GM12878 (cell line): ENCODE data around the gene IL1RAPL1. TPM values are rescaled to one million over a fixed set of nuclear protein-coding genes. Genes with fewer than 3 reads are reported as not detected.

Experiments used
- FOS ChIP-seq: IDR thresholded peaks from 3 replicates; pipeline ENCODE4 v1.6.1; 2011; ENCODE audit warnings: borderline replicate concordance; ENCODE audit not compliant: insufficient read length; ENCODE audit errors: extremely low read depth
- MYB ChIP-seq: fragments of 150-350 bp; IDR thresholded peaks from 2 replicates; pipeline ENCODE4 v1.6.1; 2014; ENCODE audit warnings: mild to moderate bottlenecking, low read depth, low read length, borderline replicate concordance
- NBN ChIP-seq: fragments of 450-650 bp; IDR thresholded peaks from 2 replicates; pipeline ENCODE4 v1.6.1; 2016
- SUPT20H ChIP-seq: IDR thresholded peaks from 2 replicates; pipeline ENCODE4 v1.6.1; 2011; ENCODE audit warnings: low read depth, mild to moderate bottlenecking, low read length, moderate library complexity, borderline replicate concordance; ENCODE audit not compliant: control insufficient read depth
- USF2 ChIP-seq: IDR thresholded peaks from 2 replicates; pipeline ENCODE4 v1.6.1; 2011; ENCODE audit warnings: low read depth, low read length, improper control_type of control experiment, borderline replicate concordance
- polyA plus RNA-seq, 11 experiments: library from polyadenylated mRNA; depleted of rRNA in 4 of 11; unstranded in 6 of 11; stranded (reverse) in 5 of 11; fragments of >200 nt; fragmentation: Nextera tagmentation in 4 of 11; fragmentation: Illumina TruSeq in 1 of 11; extraction: Ambion mirVana in 4 of 11; extraction: Trizol in 1 of 11; gene quantifications; 1 replicate in 1 of 11; 2 replicates in 10 of 11; pipeline versions ENCODE4 v1.2.1 to v1.2.3, GENCODE V29; 2011 to 2016; ENCODE audit warnings: inconsistent platforms in 2 of 11, missing spikeins in 2 of 11, low read depth in 1 of 11
- total RNA-seq, 4 experiments: library from RNA; depleted of rRNA in 3 of 4; stranded (reverse); fragments of >200 nt in 3 of 4; fragmentation: Illumina TruSeq in 1 of 4; extraction: Trizol in 1 of 4; gene quantifications; 2 replicates each; pipeline versions ENCODE4 v1.2.1 to v1.2.3, GENCODE V29; 2013 to 2021
- TF ChIP-seq, protein P1 (sequence below): IDR thresholded peaks from 2 replicates; pipeline ENCODE4 v1.6.1; 2012; ENCODE audit warnings: improper control_type of control experiment, low read depth, low read length; ENCODE audit not compliant: insufficient replicate concordance
- TF ChIP-seq, protein P2 (sequence below): fragments of 450-650 bp; IDR thresholded peaks from 2 replicates; pipeline ENCODE4 v1.6.1; 2017; ENCODE audit warnings: low read depth, mild to moderate bottlenecking, moderate library complexity
- TF ChIP-seq, protein P3 (sequence below): fragments of 450-650 bp; IDR thresholded peaks from 2 replicates; pipeline ENCODE4 v1.6.1; 2017; ENCODE audit warnings: mild to moderate bottlenecking

Gene IL1RAPL1
- total and polyA plus RNA-seq, 10 of the 15 experiments (the other 5 are each of a cell fraction or from before 2014, with no cell fraction given), result not detected

GRCh38 chrX:29870608-29871007 is 1283.4 kb downstream of the IL1RAPL1 start (continued):
- no peak for TF ChIP-seq SUPT20H
- TF ChIP-seq FOS, result no peak
- TF ChIP-seq MYB, result no peak
- TF ChIP-seq NBN, result no peak
- no peak for TF ChIP-seq USF2
- TF ChIP-seq, protein P1, sequence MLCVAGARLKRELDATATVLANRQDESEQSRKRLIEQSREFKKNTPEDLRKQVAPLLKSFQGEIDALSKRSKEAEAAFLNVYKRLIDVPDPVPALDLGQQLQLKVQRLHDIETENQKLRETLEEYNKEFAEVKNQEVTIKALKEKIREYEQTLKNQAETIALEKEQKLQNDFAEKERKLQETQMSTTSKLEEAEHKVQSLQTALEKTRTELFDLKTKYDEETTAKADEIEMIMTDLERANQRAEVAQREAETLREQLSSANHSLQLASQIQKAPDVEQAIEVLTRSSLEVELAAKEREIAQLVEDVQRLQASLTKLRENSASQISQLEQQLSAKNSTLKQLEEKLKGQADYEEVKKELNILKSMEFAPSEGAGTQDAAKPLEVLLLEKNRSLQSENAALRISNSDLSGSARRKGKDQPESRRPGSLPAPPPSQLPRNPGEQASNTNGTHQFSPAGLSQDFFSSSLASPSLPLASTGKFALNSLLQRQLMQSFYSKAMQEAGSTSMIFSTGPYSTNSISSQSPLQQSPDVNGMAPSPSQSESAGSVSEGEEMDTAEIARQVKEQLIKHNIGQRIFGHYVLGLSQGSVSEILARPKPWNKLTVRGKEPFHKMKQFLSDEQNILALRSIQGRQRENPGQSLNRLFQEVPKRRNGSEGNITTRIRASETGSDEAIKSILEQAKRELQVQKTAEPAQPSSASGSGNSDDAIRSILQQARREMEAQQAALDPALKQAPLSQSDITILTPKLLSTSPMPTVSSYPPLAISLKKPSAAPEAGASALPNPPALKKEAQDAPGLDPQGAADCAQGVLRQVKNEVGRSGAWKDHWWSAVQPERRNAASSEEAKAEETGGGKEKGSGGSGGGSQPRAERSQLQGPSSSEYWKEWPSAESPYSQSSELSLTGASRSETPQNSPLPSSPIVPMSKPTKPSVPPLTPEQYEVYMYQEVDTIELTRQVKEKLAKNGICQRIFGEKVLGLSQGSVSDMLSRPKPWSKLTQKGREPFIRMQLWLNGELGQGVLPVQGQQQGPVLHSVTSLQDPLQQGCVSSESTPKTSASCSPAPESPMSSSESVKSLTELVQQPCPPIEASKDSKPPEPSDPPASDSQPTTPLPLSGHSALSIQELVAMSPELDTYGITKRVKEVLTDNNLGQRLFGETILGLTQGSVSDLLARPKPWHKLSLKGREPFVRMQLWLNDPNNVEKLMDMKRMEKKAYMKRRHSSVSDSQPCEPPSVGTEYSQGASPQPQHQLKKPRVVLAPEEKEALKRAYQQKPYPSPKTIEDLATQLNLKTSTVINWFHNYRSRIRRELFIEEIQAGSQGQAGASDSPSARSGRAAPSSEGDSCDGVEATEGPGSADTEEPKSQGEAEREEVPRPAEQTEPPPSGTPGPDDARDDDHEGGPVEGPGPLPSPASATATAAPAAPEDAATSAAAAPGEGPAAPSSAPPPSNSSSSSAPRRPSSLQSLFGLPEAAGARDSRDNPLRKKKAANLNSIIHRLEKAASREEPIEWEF, result no peak
- TF ChIP-seq, protein P2, sequence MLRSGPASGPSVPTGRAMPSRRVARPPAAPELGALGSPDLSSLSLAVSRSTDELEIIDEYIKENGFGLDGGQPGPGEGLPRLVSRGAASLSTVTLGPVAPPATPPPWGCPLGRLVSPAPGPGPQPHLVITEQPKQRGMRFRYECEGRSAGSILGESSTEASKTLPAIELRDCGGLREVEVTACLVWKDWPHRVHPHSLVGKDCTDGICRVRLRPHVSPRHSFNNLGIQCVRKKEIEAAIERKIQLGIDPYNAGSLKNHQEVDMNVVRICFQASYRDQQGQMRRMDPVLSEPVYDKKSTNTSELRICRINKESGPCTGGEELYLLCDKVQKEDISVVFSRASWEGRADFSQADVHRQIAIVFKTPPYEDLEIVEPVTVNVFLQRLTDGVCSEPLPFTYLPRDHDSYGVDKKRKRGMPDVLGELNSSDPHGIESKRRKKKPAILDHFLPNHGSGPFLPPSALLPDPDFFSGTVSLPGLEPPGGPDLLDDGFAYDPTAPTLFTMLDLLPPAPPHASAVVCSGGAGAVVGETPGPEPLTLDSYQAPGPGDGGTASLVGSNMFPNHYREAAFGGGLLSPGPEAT, result no peak
- TF ChIP-seq, protein P3, sequence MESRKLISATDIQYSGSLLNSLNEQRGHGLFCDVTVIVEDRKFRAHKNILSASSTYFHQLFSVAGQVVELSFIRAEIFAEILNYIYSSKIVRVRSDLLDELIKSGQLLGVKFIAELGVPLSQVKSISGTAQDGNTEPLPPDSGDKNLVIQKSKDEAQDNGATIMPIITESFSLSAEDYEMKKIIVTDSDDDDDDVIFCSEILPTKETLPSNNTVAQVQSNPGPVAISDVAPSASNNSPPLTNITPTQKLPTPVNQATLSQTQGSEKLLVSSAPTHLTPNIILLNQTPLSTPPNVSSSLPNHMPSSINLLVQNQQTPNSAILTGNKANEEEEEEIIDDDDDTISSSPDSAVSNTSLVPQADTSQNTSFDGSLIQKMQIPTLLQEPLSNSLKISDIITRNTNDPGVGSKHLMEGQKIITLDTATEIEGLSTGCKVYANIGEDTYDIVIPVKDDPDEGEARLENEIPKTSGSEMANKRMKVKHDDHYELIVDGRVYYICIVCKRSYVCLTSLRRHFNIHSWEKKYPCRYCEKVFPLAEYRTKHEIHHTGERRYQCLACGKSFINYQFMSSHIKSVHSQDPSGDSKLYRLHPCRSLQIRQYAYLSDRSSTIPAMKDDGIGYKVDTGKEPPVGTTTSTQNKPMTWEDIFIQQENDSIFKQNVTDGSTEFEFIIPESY, result no peak
